H1 (cell line): Measurements from ENCODE around the gene SMG7. TPM values are rescaled to one million over a fixed set of nuclear protein-coding genes. Genes with fewer than 3 reads are reported as not detected.

Source experiments
- CTCF ChIA-PET: fragments of 300-600 bp; sonication (Branson Sonifier 250); formaldehyde crosslinking; loops from one replicate; lab custom pipeline; 2021; ENCODE audit not compliant: partially characterized antibody; lab: Charles Lee
- POLR2A ChIA-PET: fragments of 300-600 bp; sonication (Branson Sonifier 250); formaldehyde crosslinking; loops from one replicate; lab custom pipeline; 2021; ENCODE audit warnings: inconsistent platforms; ENCODE audit not compliant: partially characterized antibody; lab: Charles Lee
- DNase-seq, 2 experiments: peaks; one replicate each; pipeline versions ENCODE4 v3.0.0 to v3.0.0-alpha.2; 2010 to 2022; ENCODE audit warnings: low spot score in 2 of 2, low read depth in 1 of 2, mixed read lengths in 1 of 2
- FAIRE-seq: peaks from 2 replicates; lab custom pipeline; 2011; peaks lifted over from hg19 to GRCh38; lab: Jason Lieb, UNC
- H2AFZ ChIP-seq: 2 replicates; pipeline ENCODE4 v1.8.1; 2012; ENCODE audit warnings: low read length, inconsistent platforms
- H2AK5ac ChIP-seq: 2 replicates; pipeline ENCODE4 v1.6.1; 2013; ENCODE audit warnings: low read depth, low read length
- H2BK120ac ChIP-seq: replicated peaks from 2 replicates; pipeline ENCODE3; 2013; ENCODE audit warnings: low read depth, low read length, inconsistent platforms
- H2BK12ac ChIP-seq: 2 replicates; pipeline ENCODE4 v1.6.1; 2013; ENCODE audit warnings: low read depth, low read length
- H2BK15ac ChIP-seq: 2 replicates; pipeline ENCODE4 v1.6.1; 2013; ENCODE audit warnings: low read length
- H2BK20ac ChIP-seq: 2 replicates; pipeline ENCODE4 v1.6.1; 2013; ENCODE audit warnings: low read length
- H2BK5ac ChIP-seq: 2 replicates; pipeline ENCODE4 v1.6.1; 2013; ENCODE audit warnings: low read depth, low read length
- H3K14ac ChIP-seq: 2 replicates; pipeline ENCODE4 v1.6.1; 2013; ENCODE audit warnings: inconsistent platforms; ENCODE audit not compliant: insufficient read length
- H3K18ac ChIP-seq: 2 replicates; pipeline ENCODE4 v1.6.1; 2013; ENCODE audit warnings: low read length; ENCODE audit errors: extremely low read depth
- H3K23ac ChIP-seq: 2 replicates; pipeline ENCODE4 v1.6.1; 2013; ENCODE audit warnings: inconsistent platforms; ENCODE audit not compliant: insufficient read length
- H3K23me2 ChIP-seq: 2 replicates; pipeline ENCODE4 v1.6.1; 2013; ENCODE audit warnings: low read depth, low read length
- H3K27ac ChIP-seq: 2 replicates; pipeline ENCODE4 v1.6.1; 2011; ENCODE audit warnings: low read depth, low read length, inconsistent platforms
- H3K27me3 ChIP-seq, 4 experiments: replicated peaks in 1 of 4; 1 replicate in 1 of 4; 2 replicates in 3 of 4; pipeline versions ENCODE4 v1.6.1 to v1.8.1; 2011 to 2013; ENCODE audit warnings: low read length in 3 of 4, mild to moderate bottlenecking in 3 of 4, inconsistent platforms in 2 of 4, mixed read lengths in 2 of 4, moderate library complexity in 1 of 4; ENCODE audit not compliant: control insufficient read depth in 3 of 4, insufficient read depth in 3 of 4; ENCODE audit errors: extremely low read depth in 1 of 4
- H3K36me3 ChIP-seq, 4 experiments: 2 replicates each; pipeline versions ENCODE4 v1.6.1 to v1.8.1; 2011 to 2013; ENCODE audit warnings: mild to moderate bottlenecking in 4 of 4, low read length in 3 of 4, moderate library complexity in 2 of 4, control low read depth in 1 of 4, inconsistent platforms in 1 of 4; ENCODE audit not compliant: insufficient read depth in 4 of 4, control insufficient read depth in 2 of 4
- H3K4ac ChIP-seq: replicated peaks from 2 replicates; pipeline ENCODE3; 2013; ENCODE audit warnings: low read length, low read depth, mixed read lengths, inconsistent platforms; ENCODE audit not compliant: insufficient read length
- H3K4me1 ChIP-seq, 4 experiments: replicated peaks in 1 of 4; 1 replicate in 1 of 4; 2 replicates in 3 of 4; pipeline versions ENCODE4 v1.6.1 to v1.8.1; 2011 to 2013; ENCODE audit warnings: low read length in 3 of 4, inconsistent platforms in 2 of 4, mixed read lengths in 1 of 4; ENCODE audit not compliant: insufficient read depth in 4 of 4, control insufficient read depth in 3 of 4
- H3K4me2 ChIP-seq, 2 experiments: 2 replicates each; pipeline versions ENCODE4 v1.6.1 to v1.8.1; 2011 to 2013; ENCODE audit warnings: low read depth in 2 of 2, low read length in 2 of 2, control low read depth in 1 of 2, inconsistent platforms in 1 of 2, mild to moderate bottlenecking in 1 of 2; ENCODE audit not compliant: insufficient read depth in 1 of 2
- H3K4me3 ChIP-seq, 4 experiments: fragments of 200-600, 300-600 bp in 1 of 4; sonication (generic), shearing (Covaris generic), sonication (Bioruptor Twin) in 1 of 4; 2 replicates each; pipeline versions ENCODE4 v1.5.1 to v1.8.1; 2011 to 2016; ENCODE audit warnings: low read length in 4 of 4, low read depth in 3 of 4, control low read depth in 2 of 4, inconsistent platforms in 2 of 4, mild to moderate bottlenecking in 2 of 4, mixed read lengths in 1 of 4, moderate library complexity in 1 of 4; ENCODE audit not compliant: insufficient read depth in 2 of 4; ENCODE audit errors: extremely low read depth in 1 of 4
- H3K56ac ChIP-seq: replicated peaks from 2 replicates; pipeline ENCODE3; 2013; ENCODE audit warnings: low read depth, mild to moderate bottlenecking, mixed read lengths, low read length, inconsistent platforms; ENCODE audit not compliant: insufficient read length
- H3K79me1 ChIP-seq: 2 replicates; pipeline ENCODE4 v1.6.1; 2013; ENCODE audit warnings: low read depth, low read length, control low read depth
- H3K79me2 ChIP-seq, 2 experiments: 2 replicates each; pipeline versions ENCODE4 v1.6.1 to v1.8.1; 2012 to 2013; ENCODE audit warnings: low read length in 2 of 2, mild to moderate bottlenecking in 2 of 2, inconsistent platforms in 1 of 2; ENCODE audit not compliant: insufficient read depth in 2 of 2, control insufficient read depth in 1 of 2
- H3K9ac ChIP-seq, 4 experiments: replicated peaks in 1 of 4; 1 replicate in 1 of 4; 2 replicates in 3 of 4; pipeline versions ENCODE4 v1.6.1 to v1.8.1; 2011 to 2013; ENCODE audit warnings: low read depth in 3 of 4, low read length in 3 of 4, control low read depth in 2 of 4, mild to moderate bottlenecking in 2 of 4, moderate library complexity in 2 of 4, inconsistent platforms in 1 of 4; ENCODE audit errors: extremely low read depth in 1 of 4
- H3K9me3 ChIP-seq, 2 experiments: 2 replicates each; pipeline versions ENCODE4 v1.6.1 to v1.8.1; 2012 to 2013; ENCODE audit warnings: mild to moderate bottlenecking in 2 of 2, moderate library complexity in 2 of 2, control low read depth in 1 of 2, inconsistent platforms in 1 of 2, low read depth in 1 of 2, low read length in 1 of 2, mixed read lengths in 1 of 2; ENCODE audit not compliant: insufficient read depth in 2 of 2
- H4K20me1 ChIP-seq, 2 experiments: replicated peaks in 1 of 2; 2 replicates each; pipeline versions ENCODE3 to v1.8.1; 2011 to 2013; ENCODE audit warnings: inconsistent platforms in 2 of 2, low read length in 2 of 2, mild to moderate bottlenecking in 1 of 2; ENCODE audit not compliant: insufficient read depth in 2 of 2, control insufficient read depth in 1 of 2
- H4K5ac ChIP-seq: 2 replicates; pipeline ENCODE4 v1.6.1; 2013; ENCODE audit warnings: low read length, low read depth, mixed read lengths, inconsistent platforms; ENCODE audit not compliant: insufficient read length
- H4K8ac ChIP-seq: 2 replicates; pipeline ENCODE4 v1.8.0; 2013; ENCODE audit warnings: mild to moderate bottlenecking, moderate library complexity, low read length, inconsistent platforms; ENCODE audit not compliant: insufficient read depth; ENCODE audit errors: extremely low read depth
- H4K91ac ChIP-seq: replicated peaks from 2 replicates; pipeline ENCODE3; 2013; ENCODE audit warnings: low read length, mixed read lengths, inconsistent platforms; ENCODE audit not compliant: insufficient read length
- WGBS, 2 experiments: shearing (Covaris generic) in 1 of 2; methylation state at CpG; one replicate each; pipeline versions ENCODE4 v1.1.6 to v1.1.7; 2013 to 2015; ENCODE audit warnings: low lambda C conversion rate in 2 of 2, mixed read lengths in 2 of 2, inconsistent platforms in 1 of 2, low coverage in 1 of 2, missing lambda C conversion rate in 1 of 2; ENCODE audit not compliant: insufficient replicate concordance in 2 of 2, insufficient coverage in 1 of 2, insufficient read length in 1 of 2; ENCODE audit errors: extremely low coverage in 1 of 2, missing lambda C conversion rate in 1 of 2; 5-methylcytosine and 5-hydroxymethylcytosine counted together
- polyA plus RNA-seq, 7 experiments: library from polyadenylated mRNA; depleted of rRNA in 3 of 7; stranded (reverse) in 5 of 7; unstranded in 2 of 7; fragments of >200 nt in 5 of 7; fragments of 200-250 nt in 2 of 7; gene quantifications; 1 replicate in 5 of 7; 2 replicates in 1 of 7; 4 replicates in 1 of 7; pipeline versions ENCODE4 v1.2.1 to v1.2.3, GENCODE V29; 2011 to 2013; ENCODE audit warnings: missing spikeins in 2 of 7, mixed read lengths in 2 of 7
- total RNA-seq: library from RNA; stranded (reverse); fragmentation: NEBNext Ultra II Directional; extraction: Animal tissue kit (Norgen Biotek cat#: 25700); gene quantifications from 2 replicates; pipeline ENCODE4 v1.2.1, GENCODE V29; 2021

Gene SMG7
- total and polyA plus RNA-seq, 2 of the 8 experiments (the other 6 are each of a cell fraction or from before 2014, with no cell fraction given) = 39.3 to 65.6 TPM

DNA sequence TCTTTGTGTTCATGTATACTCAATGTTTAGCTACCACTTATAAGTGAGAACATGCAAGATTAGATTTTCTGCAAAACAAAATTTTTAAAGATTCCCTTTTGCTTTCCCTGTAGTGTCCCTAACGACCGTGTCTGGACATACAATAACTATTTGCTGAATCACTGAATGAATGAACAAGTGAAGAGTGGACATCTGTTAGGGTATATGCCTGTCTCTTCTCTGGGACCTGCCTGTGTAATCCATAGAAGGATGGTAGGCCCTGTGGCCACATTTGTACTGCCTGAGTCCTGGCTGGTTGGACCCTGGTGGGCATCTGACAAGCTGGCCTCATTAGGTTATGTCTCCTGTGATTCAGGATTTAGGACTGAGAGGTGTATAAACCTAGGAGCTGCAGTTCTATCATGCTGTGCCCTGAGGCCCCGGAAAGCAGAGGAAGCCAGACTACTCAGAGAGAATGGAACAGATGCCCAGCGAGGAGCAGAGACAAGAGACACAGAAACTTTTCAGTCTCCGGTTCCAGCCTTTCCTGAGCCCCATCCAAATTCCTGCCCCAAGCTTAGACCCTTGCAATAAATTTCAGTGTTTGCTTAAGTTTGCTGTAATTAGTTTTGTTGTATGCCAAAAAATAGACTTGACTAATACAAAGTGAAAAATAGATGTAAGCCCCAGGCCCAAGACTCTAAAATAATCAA, 125.5 kb downstream of the SMG7 start:
- no peak overlapping the region for H3K4ac ChIP-seq
- H2BK5ac ChIP-seq = no peak overlapping the region
- H2BK120ac ChIP-seq = no peak overlapping the region
- H3K79me1 ChIP-seq = no peaks in the 10 kb centered on the region
- no peak overlapping the region for H2BK20ac ChIP-seq
- no peaks in the 10 kb centered on the region; a peak in 1 of 7 replicates for H3K27me3 ChIP-seq
- H3K23me2 ChIP-seq = no peaks in the 10 kb centered on the region
- H3K36me3 ChIP-seq = no peaks in the 10 kb centered on the region
- H4K91ac ChIP-seq = no peak overlapping the region
- no peak overlapping the region for H3K4me2 ChIP-seq
- no peaks in the 10 kb centered on the region for H4K20me1 ChIP-seq
- H4K5ac ChIP-seq = no peak overlapping the region
- no peak overlapping the region for H3K56ac ChIP-seq
- no peak overlapping the region for H2BK15ac ChIP-seq
- FAIRE-seq = no peak
- no peak for DNase-seq
- H4K8ac ChIP-seq = no peak overlapping the region; the same call in 1 of the 2 replicates
- H3K4me3 ChIP-seq = no peak overlapping the region
- no peak overlapping the region for H3K14ac ChIP-seq
- H3K79me2 ChIP-seq = no peaks in the 10 kb centered on the region
- CTCF ChIA-PET = interaction anchor here (0.6 to 1.4 kb wide), 5 partner anchors 9 to 1326 kb away, joined by 3 to 4 read pairs (median 3); no protein-coding TSS in a partner anchor
- no peak overlapping the region for H2AFZ ChIP-seq
- H2AK5ac ChIP-seq = no peak overlapping the region
- POLR2A ChIA-PET = no interaction called here
- no peak overlapping the region for H2BK12ac ChIP-seq
- H3K9me3 ChIP-seq = no peaks in the 10 kb centered on the region
- no peak overlapping the region for H3K27ac ChIP-seq
- H3K18ac ChIP-seq = no peak overlapping the region
- no peak overlapping the region for H3K9ac ChIP-seq
- no peaks in the 10 kb centered on the region; a peak in 1 of 7 replicates for H3K4me1 ChIP-seq
- no peak overlapping the region for H3K23ac ChIP-seq
- 82% methylated on average over 5 of the region's 5 CpGs; no CpG with 5 or more reads in 1 of the 2 experiments for WGBS, 2 experiments
